ENCODE results near the gene MGAT4A. TPM values are rescaled to one million over a fixed set of nuclear protein-coding genes. Genes with fewer than 3 reads are reported as not detected.

Gene MGAT4A
- total and polyA plus RNA-seq, 10 of the 15 experiments (the other 5 are each of a cell fraction or from before 2014, with no cell fraction given): 4.3 to 23.4 (median 13.6) TPM

DNA sequence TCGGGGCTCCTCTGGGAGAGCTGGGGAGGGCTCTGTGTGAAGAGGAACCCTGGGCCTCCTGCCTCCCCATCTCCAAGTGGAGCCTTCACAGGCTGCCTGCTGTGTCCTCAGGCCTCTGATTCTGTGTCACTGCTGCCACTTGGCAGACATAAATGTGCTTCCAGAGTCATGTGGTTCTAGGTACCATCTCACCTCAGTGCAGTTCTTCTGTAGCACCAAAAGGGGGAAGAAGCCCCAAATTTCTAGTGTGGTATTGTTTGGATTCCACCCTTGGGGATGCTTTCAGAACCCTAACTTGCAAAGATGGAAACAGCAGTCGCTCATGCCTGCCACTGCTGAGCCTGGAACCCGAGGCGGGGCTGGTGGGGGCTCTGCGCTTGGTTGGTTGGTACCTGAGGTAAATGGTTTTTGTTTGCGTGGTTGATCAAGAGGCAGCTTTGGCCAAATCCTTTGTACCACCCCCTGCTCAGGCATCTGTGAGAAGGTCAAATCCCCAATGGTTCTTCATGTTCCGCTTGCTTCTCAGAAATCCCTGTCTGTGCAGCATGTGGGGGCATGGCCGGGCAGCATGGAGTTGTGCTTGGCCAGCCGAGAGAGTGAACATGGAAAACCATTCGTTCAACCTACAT lies 150.2 kb downstream of the MGAT4A start:
- Histone ChIP-seq H3K79me2 (ENCODE audit: control insufficient read depth, insufficient read depth, low read length) (no peaks in the 10 kb centered on the region), H3K9ac (ENCODE audit: control insufficient read depth, insufficient read depth, low read length) (no peak overlapping the region), H3K36me3 (ENCODE audit: control insufficient read depth in 2 of 2, insufficient read depth in 2 of 2, low read length in 1 of 2) (peaks cover 31 to 32% of the 10 kb centered on the region in 2 experiments), H4K20me1 (ENCODE audit: control insufficient read depth, insufficient read depth) (no peaks in the 10 kb centered on the region; the same call in 1 of the 2 replicates), H2AFZ (ENCODE audit: control insufficient read depth, low read depth, low read length) (no peak overlapping the region), H3K27me3 (replicated peaks in 1 of 2; ENCODE audit: control insufficient read depth in 2 of 2, insufficient read depth in 2 of 2, low read length in 1 of 2) (no peaks in the 10 kb centered on the region), H3K27ac (ENCODE audit: control insufficient read depth, insufficient read depth) (no peak overlapping the region), H3K4me3 (no peak overlapping the region), H3K4me2 (ENCODE audit: control insufficient read depth, insufficient read depth) (0 out of 2 replicates have a peak overlapping the region, but pooled peaks have one; percentile 28), H3K9me3 (replicated peaks; ENCODE audit: control insufficient read depth, insufficient read depth, low read length) (no peaks in the 10 kb centered on the region), H3K4me1 (ENCODE audit: control insufficient read depth, insufficient read depth, low read length) (peaks cover 8% of the 10 kb centered on the region; the same call in 1 of the 2 replicates)
- WGBS (ENCODE audit: insufficient coverage, insufficient replicate concordance, low lambda C conversion rate, missing lambda C conversion rate): 56% methylated on average over 10 of the region's 10 CpGs
- ChIA-PET RAD21 (ENCODE audit: unreplicated experiment) (no interaction called here), POLR2A (no interaction called here), CTCF (interaction anchor here (0.9 to 1.4 kb wide), 2 partner anchors 10 to 12 kb away, joined by 3 read pairs; no protein-coding TSS in a partner anchor), SMC1A (ENCODE audit: uncharacterized antibody, unreplicated experiment) (interaction anchor here (1.4 kb wide), 1 partner anchor 168 kb away, joined by 3 read pairs; no protein-coding TSS in a partner anchor)
- no peak for DNase-seq (ENCODE audit: low read depth, low spot score)
- ATAC-seq: peak; percentile 40; the same call in 2 of the 3 replicates
- in situ Hi-C loops (cut with MboI): no loop called here
- no TSS peak for BruUV-seq (replicated peaks)
- no peak for TF ChIP-seq ATF7 (IDR thresholded peaks at IDR 0.05; ENCODE audit: low read depth)
- TF ChIP-seq EED (IDR thresholded peaks at IDR 0.05; ENCODE audit: low read depth): no peak
- TF ChIP-seq RAD21 (IDR thresholded peaks at IDR 0.05; ENCODE audit: insufficient read depth, low read depth, low read length): 0 out of 2 replicates have a peak, but pooled peaks have one; percentile 4
- intact Hi-C loops (cut with micrococcal nuclease; ENCODE audit: unreplicated experiment): loop anchor here (10.0 kb wide), 1 partner anchor 484 kb away; no protein-coding TSS in a partner anchor
- no peak for FAIRE-seq

DNA sequence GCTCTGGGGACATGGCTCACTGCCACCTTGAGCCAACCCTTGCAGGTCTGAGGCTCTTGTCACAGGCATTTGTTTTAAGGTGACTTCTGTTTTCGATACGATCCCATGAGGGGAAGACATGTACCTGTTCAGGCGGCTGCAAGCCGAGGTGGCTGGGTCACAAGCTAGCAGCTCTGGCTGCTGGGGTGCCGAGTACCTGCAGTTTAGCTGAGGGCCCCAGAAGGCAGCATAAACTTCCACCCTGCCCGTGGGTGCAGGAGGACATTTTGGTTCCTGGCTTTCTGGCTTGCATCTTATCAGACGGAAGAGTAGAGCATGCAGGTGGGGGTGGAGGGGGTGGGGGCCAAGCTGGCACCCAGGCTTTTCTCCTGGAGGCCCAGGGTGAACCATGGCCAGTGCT lies 151.0 kb downstream of the MGAT4A start:
- ATAC-seq (no peak), DNase-seq (ENCODE audit: low read depth, low spot score) (no peak), FAIRE-seq (no peak)
- Histone ChIP-seq H3K27me3 (replicated peaks in 1 of 2; ENCODE audit: control insufficient read depth in 2 of 2, insufficient read depth in 2 of 2, low read length in 1 of 2) (no peaks in the 10 kb centered on the region), H4K20me1 (ENCODE audit: control insufficient read depth, insufficient read depth) (no peaks in the 10 kb centered on the region; the same call in 1 of the 2 replicates), H2AFZ (ENCODE audit: control insufficient read depth, low read depth, low read length) (no peak overlapping the region), H3K4me1 (ENCODE audit: control insufficient read depth, insufficient read depth, low read length) (peaks cover 8% of the 10 kb centered on the region; the same call in 1 of the 2 replicates), H3K9me3 (replicated peaks; ENCODE audit: control insufficient read depth, insufficient read depth, low read length) (no peaks in the 10 kb centered on the region), H3K36me3 (ENCODE audit: control insufficient read depth in 2 of 2, insufficient read depth in 2 of 2, low read length in 1 of 2) (peaks cover 34 to 36% of the 10 kb centered on the region in 2 experiments), H3K79me2 (ENCODE audit: control insufficient read depth, insufficient read depth, low read length) (no peaks in the 10 kb centered on the region), H3K9ac (ENCODE audit: control insufficient read depth, insufficient read depth, low read length) (no peak overlapping the region), H3K27ac (ENCODE audit: control insufficient read depth, insufficient read depth) (no peak overlapping the region), H3K4me3 (no peak overlapping the region), H3K4me2 (ENCODE audit: control insufficient read depth, insufficient read depth) (no peak overlapping the region)
- ChIA-PET RAD21 (ENCODE audit: unreplicated experiment) (interaction anchor here (1.0 kb wide), 1 partner anchor 27 kb away, joined by 3 read pairs; no protein-coding TSS in a partner anchor), POLR2A (no interaction called here), SMC1A (ENCODE audit: uncharacterized antibody, unreplicated experiment) (interaction anchor here (1.4 kb wide), 1 partner anchor 167 kb away, joined by 3 read pairs; no protein-coding TSS in a partner anchor), CTCF (interaction anchor here (0.9 to 1.4 kb wide), 2 partner anchors 11 to 13 kb away, joined by 3 read pairs; no protein-coding TSS in a partner anchor)
- BruUV-seq (replicated peaks): no TSS peak
- intact Hi-C loops (cut with micrococcal nuclease; ENCODE audit: unreplicated experiment) (loop anchor here (10.0 kb wide), 1 partner anchor 485 kb away; no protein-coding TSS in a partner anchor), in situ Hi-C loops (cut with MboI) (no loop called here)
- TF ChIP-seq JUNB (IDR thresholded peaks at IDR 0.05) (no peak), NRF1 (conservative IDR thresholded peaks at IDR 0.05; ENCODE audit: low read depth, low read length) (no peak), IKZF2 (IDR thresholded peaks at IDR 0.05) (no peak), SP1 (IDR thresholded peaks at IDR 0.05; ENCODE audit: low read depth, low read length) (no peak)
- WGBS (ENCODE audit: insufficient coverage, insufficient replicate concordance, low lambda C conversion rate, missing lambda C conversion rate): 100% methylated on average over 7 of the region's 7 CpGs

All from GM12878 (cell line).